AG04450 (cell line): Measurements from ENCODE around the gene AMBRA1. TPM values are rescaled to one million over a fixed set of nuclear protein-coding genes. Genes with fewer than 3 reads are reported as not detected.
A peak's percentile ranks its signal among the peaks of the same experiment; 100 is the strongest.

Source experiments
- CTCF ChIA-PET: fragments of 300-600, 350-600 bp; formaldehyde crosslinking; extraction: SDS; loops from one replicate; lab custom pipeline; 2022; ENCODE audit warnings: antibody characterized with exemption, inconsistent platforms; lab: Charles Lee
- POLR2A ChIA-PET: fragments of 350-600 bp; formaldehyde crosslinking; extraction: SDS; loops from one replicate; lab custom pipeline; 2021; ENCODE audit warnings: antibody characterized with exemption, inconsistent platforms; lab: Yijun Ruan, JAX
- DNase-seq: peaks from one replicate; pipeline ENCODE4 v3.0.0-alpha.2; 2011; ENCODE audit warnings: low read depth, low spot score
- H3K27ac ChIP-seq: one replicate; pipeline ENCODE4 v1.5.1; 2012; ENCODE audit warnings: low read depth, low read length, control low read depth
- H3K27me3 ChIP-seq: one replicate; pipeline ENCODE4 v1.6.0; 2012; ENCODE audit warnings: low read length; ENCODE audit not compliant: control insufficient read depth, insufficient read depth
- H3K4me3 ChIP-seq: 2 replicates; pipeline ENCODE4 v1.5.1; 2011; ENCODE audit warnings: mild to moderate bottlenecking, low read depth, low read length, control low read depth
- H3K9me3 ChIP-seq: 2 replicates; pipeline ENCODE4 v1.5.1; 2012; ENCODE audit warnings: low read length; ENCODE audit not compliant: control insufficient read depth, insufficient read depth
- CTCF ChIP-seq: IDR thresholded peaks from 2 replicates; pipeline ENCODE4 v1.5.1; 2011; ENCODE audit warnings: low read depth, low read length, control low read depth, inconsistent platforms
- polyA plus RNA-seq: library from polyadenylated mRNA; depleted of rRNA; stranded (reverse); fragments of >200 nt; gene quantifications from 2 replicates; pipeline ENCODE4 v1.2.3, GENCODE V29; 2011

AMBRA1 gene
- polyA plus RNA-seq, 1 experiment, result 12.8 TPM

GRCh38 chr11:46392421-46393230 is 201.2 kb downstream of the AMBRA1 start:
- DNase-seq, result peak; percentile 48
- Histone ChIP-seq H3K27ac (no peak overlapping the region), H3K4me3 (peak overlapping the region; percentile 48), H3K9me3 (peaks cover 4% of the 10 kb centered on the region; the same call in 1 of the 2 replicates), H3K27me3 (peaks cover 29% of the 10 kb centered on the region)
- no peak for TF ChIP-seq CTCF
- CTCF ChIA-PET, result interaction anchor here (0.5 to 2.0 kb wide), 14 partner anchors 9 to 270 kb away, joined by 3 to 17 read pairs (median 4); no protein-coding TSS in a partner anchor
- POLR2A ChIA-PET, result interaction anchor here (0.5 to 1.2 kb wide), 6 partner anchors 12 to 154 kb away, joined by 3 to 6 read pairs (median 4); partner anchors contain the start of genes DGKZ and MDK

GRCh38 chr11:46391578-46392420 is 202.0 kb downstream of the AMBRA1 start, which contains the start of gene CHRM4:
CHRM4 (minus strand) TSS chr11:46391776; CDS start chr11:46386557, 5,219 bp downstream.
- CTCF ChIA-PET, result interaction anchor here (0.5 to 2.0 kb wide), 16 partner anchors 9 to 225 kb away, joined by 3 to 17 read pairs (median 4); partner anchors contain the start of genes ATG13 and HARBI1
- POLR2A ChIA-PET, result interaction anchor here (0.5 to 1.2 kb wide), 5 partner anchors 11 to 111 kb away, joined by 3 to 6 read pairs (median 4); partner anchors contain the start of genes DGKZ and MDK
- DNase-seq, result no peak

GRCh38 chr11:46391186-46391577 is 202.6 kb downstream of the AMBRA1 start:
- Histone ChIP-seq H3K9me3 (peaks cover 5% of the 10 kb centered on the region; the same call in 1 of the 2 replicates), H3K27me3 (peaks cover 29% of the 10 kb centered on the region), H3K4me3 (peak overlapping the region; percentile 48), H3K27ac (no peak overlapping the region)
- POLR2A ChIA-PET, result interaction anchor here (1.2 kb wide), 1 partner anchor 25 kb away, joined by 4 read pairs; no protein-coding TSS in a partner anchor
- CTCF ChIA-PET, result interaction anchor here (0.8 to 2.0 kb wide), 8 partner anchors 8 to 226 kb away, joined by 3 to 17 read pairs (median 5); partner anchors contain the start of genes ATG13 and HARBI1
- no peak for TF ChIP-seq CTCF
- DNase-seq, result no peak

More at GRCh38 chr11:46391578-46392420, 202.0 kb downstream of the AMBRA1 start, which contains the start of gene CHRM4:
- TF ChIP-seq CTCF, result peak; percentile 48
- Histone ChIP-seq H3K4me3 (peak within 1 kb of the TSS; percentile 48), H3K27ac (no peak within 1 kb of the TSS), H3K9me3 (peaks cover 4% of the 10 kb centered on the region; the same call in 1 of the 2 replicates), H3K27me3 (peaks cover 29% of the 10 kb centered on the region)

GRCh38 chr11:46390331-46391171 is 203.3 kb downstream of the AMBRA1 start:
- Histone ChIP-seq H3K9me3 (peaks cover 10% of the 10 kb centered on the region; the same call in 1 of the 2 replicates), H3K27ac (no peak overlapping the region), H3K27me3 (peaks cover 29% of the 10 kb centered on the region), H3K4me3 (no peak overlapping the region)
- ChIA-PET CTCF (interaction anchor here (0.6 to 3.5 kb wide), 9 partner anchors 13 to 384 kb away, joined by 3 to 36 read pairs (median 5); no protein-coding TSS in a partner anchor), POLR2A (no interaction called here)
- no peak for DNase-seq
- no peak for TF ChIP-seq CTCF
